ENCODE measurements around the gene OBSCN.

Gene OBSCN

DNA sequence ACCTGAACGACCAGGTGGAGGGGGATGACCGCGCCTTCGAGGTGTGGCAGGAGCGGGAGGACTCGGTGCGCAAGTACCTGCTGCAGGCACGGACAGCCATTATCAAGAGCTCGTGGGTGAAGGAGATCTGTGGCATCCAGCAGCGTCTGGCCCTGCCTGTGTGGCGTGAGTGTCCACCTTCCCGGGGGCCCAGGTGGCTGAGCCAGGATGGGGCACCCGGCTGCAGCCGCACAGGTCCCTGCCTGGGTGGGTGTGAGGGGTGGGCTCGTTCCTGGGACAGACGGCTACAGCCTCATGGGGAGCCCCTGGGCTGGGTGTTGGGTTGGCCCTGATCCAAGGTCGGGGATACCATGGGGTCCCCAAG lies 133.6 kb downstream of the OBSCN start:
- DNase-seq (ENCODE audit: low spot score): no peak

DNA sequence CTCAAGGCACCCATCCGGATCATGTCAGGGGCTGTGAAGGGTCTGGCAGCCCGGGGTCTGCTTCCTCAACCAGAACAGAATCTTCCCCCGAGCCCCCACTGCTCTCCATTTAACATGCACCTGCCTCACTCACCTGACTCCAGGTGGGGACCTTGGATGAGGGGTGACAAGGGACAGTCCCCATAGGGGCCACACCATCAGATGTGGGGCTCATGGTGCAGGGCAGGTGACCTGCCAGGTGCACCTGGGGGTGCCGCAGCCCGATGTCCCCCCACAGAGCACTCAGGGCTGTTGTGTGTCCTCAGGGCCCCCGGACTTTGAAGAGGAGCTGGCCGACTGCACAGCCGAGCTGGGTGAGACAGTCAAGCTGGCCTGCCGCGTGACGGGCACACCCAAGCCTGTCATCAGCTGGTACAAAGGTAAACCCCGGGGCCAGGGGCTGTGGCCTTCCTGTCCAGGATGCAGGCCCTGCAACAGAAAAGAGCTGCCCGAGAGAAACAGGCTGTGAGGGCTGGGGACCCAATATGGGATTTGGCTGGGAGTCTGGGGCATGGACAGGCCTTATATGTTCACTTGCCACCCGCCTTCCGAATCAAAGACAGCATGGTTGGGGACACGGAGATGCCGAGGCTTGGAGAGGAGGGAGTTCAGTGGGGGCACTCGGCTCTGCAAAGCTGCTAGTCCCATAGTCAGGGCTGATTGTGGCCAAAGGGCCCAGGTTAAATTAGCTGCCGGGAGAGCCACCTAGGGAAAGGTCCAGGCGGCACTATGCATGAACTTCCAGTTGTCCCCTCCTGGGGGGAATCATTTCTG lies 134.2 kb downstream of the OBSCN start:
- no peak for DNase-seq (ENCODE audit: low spot score)

DNA sequence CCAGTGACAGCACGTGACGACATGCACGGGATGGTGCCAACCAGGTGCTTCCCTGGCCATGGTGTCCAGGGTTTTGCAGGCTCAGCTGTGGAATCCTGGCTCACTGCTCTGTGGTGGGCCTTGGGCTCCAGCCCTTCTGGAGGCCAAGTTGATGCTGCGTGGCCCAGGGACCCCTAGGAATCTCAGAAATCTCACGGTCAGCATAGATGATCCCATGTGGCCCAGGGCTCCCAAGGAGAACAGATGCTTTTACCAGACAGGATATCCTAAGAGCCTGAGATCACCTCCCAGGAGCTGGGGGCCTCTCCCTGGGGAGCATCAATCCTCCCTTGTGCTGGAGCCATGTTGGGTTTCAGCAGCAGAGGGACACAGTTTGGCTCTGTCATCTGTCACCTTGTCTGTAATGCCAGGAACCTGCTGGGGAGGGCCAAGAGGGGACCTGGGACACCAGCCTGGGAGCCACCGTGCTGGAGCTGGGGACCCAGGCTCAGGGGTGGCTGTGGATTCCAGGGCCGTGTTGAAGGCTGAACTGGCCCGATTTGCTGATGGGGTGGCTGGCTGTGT lies 134.9 kb downstream of the OBSCN start:
- no peak for DNase-seq (ENCODE audit: low spot score)

DNA sequence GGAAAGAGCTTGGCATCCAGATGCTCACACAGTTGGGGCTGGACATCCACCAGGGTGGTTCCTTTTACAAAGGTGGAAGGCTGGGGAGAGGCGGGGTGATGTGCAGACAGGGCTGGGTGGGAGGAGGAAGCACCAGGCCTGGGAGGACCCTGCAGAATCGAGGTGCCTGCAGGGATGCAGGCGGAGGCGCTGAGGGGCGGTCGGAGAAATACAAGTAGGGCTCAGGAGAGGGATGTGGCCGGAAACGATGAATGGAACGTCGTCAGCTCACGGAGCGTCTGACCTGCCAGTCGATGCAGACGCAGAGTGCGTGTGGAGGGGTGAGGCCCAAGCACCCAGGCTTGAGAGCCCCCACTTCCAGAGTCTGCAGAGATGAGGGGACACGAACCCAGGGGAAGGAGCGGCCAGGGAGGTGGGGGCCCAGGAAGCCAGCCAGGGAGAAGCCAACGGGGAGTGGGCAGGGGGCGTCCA lies 135.4 kb downstream of the OBSCN start:
- DNase-seq (ENCODE audit: low spot score): no peak

DNA sequence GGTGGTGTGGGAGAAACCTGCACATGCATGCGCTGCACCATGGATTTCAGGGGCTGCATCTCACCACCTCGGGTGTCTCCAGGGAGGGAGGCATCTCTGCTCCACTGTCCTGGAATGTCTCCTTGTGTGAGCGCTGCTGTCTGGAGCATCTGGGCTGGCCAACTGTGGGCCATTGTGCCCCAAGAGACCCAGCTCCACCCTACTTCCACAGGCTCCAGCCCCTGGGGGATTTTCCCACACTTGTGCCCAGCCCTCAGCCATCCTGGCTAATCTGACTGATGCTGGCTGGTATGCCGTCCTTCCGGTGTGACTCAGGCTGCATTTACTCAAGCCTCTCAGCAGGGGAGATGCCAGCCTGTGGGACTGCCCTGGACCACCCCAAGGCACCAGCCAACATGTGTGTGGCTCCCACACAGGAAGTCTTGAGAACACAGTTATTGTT lies 136.8 kb downstream of the OBSCN start:
- peak; percentile 74 for DNase-seq (ENCODE audit: low spot score)

DNA sequence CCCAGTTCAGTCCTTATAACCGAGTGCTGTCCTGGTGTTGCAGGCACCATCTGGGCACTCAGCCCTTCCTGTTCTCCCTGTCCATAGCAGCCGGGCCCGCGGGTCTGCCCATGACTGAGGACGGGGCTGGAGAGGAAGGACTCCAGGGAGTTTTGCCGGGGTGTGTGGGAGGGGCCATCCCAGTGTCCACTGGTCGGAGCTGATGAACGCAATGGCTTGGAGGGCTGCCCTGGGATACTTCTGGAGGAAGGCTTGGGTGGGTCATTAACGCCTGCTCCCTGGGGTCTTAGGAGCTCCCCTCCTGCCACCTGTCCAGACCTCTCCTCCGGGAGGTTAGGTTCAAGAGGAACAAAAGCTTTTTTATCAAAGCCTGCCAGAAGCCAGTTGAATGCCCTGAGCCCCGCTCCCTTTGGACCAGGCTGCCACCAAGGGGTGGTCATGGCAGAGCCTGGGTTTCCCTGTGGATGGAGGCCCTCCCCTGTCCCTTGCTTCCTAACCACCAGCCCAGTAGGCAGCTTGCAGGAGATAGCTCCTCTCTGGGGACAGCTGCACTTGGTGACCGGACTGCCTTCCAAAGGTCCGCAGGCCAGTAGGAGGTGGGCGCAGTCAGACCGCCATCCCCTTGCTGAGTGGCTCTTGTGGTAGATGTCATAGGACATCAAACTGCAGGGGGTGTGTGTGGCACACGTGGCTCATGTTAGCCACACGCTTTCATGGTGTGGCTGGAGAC lies 137.5 kb downstream of the OBSCN start:
- DNase-seq (ENCODE audit: low spot score): no peak

DNA sequence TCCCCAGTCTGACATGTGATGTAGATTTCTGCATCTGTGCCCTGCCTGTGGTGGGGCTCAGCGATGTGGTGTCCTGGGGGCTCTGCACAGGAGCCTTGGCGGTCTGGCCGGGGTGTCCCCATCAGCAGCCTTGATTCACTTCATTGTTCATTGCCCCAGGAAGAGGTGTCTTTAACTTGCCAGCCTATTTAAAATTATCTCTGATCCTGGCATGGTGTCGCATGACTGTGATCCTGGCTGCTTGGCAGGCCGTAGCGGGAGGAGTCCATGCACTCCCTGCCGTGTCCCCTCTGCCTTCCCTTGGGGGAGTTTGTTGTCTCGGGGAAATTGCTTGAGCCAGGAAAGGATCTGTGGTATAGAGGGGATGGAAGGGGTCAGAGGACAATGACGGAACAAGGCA lies 138.9 kb downstream of the OBSCN start:
- DNase-seq (ENCODE audit: low spot score): no peak

DNA sequence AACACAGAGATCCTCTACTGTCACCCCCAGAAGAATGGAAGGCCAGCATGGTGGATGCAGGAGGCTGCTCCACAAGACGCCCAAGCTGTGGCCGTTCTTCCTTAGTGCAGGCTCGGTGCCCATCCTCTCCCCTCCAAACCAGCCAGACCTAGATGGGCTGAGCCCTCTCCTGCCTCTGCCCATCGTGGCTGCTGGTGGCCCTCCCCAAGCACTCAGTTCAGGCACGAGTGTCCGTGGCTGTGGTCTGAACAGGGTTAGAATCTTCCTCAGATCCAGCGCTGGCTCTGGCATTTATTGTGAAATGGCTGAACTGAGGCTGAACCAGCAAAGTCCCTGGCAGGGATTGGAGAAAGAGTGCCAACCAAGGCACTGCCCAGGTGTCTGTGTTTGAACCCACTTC lies 139.3 kb downstream of the OBSCN start:
- no peak for DNase-seq (ENCODE audit: low spot score)

DNA sequence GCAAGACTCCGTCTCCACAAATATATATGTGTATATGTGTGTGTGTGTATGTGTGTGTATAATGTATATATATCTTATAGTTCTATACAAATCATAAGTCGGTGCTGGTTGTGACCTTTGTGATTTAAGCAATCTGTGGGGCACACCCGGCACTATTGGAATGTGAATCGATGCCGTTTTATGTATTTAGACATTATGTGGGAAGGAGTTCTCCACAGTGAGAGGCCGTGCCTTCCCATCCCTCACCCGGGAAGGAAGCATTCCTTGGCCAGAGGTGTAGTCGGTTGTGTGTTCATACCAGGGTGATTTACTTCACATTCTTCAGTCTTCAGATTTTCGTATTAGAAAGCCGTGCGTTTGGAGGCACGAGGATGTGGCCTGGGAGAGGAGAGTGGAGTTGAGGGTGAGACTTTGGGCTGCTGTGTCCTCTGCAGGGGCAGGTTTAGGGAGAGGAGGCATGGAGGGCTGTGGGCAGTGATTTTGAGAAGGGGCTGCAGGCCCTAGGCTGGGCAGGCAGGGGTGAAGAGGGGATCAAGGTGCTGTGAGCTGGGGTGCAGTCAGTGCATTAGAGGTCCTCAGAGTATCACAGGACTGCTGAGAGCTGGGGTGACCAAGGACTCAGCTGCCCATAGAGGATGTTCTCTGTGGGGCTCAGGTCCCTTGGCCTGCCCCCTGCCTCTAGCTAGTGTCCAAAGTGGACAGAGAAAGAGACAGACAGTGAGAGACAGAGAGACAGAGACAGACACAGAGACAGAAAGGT lies 141.0 kb downstream of the OBSCN start:
- no peak for DNase-seq (ENCODE audit: low spot score)

DNA sequence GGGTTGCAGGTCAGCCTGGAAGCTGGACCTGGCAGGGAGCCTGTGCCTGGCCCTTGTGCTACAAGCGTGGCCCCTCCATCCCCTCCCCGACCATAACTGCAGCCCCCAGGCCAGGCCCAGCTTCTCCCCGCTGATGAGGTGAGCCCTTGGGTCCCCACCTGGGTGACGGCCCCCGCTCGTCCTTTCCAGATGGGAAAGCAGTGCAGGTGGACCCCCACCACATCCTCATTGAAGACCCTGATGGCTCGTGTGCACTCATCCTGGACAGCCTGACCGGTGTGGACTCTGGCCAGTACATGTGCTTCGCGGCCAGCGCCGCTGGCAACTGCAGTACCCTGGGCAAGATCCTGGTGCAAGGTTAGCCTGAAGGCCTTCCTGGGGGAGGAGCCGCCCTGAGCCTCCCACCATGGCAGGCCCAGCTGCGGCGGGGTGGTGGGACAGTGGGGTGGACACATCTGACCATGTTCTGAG lies 141.9 kb downstream of the OBSCN start:
- DNase-seq (ENCODE audit: low spot score): no peak

DNA sequence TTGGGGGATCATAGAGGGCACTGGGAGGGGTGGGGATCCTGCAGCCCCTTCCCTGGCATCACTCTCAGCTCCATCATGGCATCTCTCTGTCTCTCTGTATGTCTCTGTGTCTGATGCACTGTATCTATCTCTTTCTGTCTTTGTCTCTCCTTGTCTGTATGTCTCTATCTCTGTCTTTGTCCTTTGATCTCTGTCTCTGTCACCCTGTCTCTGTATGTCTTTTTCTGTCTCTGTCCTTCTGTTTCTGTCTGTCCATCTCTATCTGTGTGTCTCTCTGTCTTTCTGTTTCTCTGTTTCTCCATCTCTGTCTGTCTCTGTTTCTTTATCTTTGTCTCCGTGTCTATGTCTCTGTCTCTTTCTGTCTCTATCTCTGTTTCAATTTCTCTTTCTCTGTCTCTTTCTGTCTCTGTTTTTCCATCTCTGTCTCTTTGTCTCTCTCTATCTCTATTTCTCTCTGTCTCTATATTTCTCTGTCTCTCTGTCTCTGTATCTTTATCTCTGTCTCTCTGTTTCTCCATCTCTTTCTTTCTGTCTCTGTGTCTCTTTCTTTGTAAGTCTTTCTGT lies 142.4 kb downstream of the OBSCN start:
- DNase-seq (ENCODE audit: low spot score): no peak

DNA sequence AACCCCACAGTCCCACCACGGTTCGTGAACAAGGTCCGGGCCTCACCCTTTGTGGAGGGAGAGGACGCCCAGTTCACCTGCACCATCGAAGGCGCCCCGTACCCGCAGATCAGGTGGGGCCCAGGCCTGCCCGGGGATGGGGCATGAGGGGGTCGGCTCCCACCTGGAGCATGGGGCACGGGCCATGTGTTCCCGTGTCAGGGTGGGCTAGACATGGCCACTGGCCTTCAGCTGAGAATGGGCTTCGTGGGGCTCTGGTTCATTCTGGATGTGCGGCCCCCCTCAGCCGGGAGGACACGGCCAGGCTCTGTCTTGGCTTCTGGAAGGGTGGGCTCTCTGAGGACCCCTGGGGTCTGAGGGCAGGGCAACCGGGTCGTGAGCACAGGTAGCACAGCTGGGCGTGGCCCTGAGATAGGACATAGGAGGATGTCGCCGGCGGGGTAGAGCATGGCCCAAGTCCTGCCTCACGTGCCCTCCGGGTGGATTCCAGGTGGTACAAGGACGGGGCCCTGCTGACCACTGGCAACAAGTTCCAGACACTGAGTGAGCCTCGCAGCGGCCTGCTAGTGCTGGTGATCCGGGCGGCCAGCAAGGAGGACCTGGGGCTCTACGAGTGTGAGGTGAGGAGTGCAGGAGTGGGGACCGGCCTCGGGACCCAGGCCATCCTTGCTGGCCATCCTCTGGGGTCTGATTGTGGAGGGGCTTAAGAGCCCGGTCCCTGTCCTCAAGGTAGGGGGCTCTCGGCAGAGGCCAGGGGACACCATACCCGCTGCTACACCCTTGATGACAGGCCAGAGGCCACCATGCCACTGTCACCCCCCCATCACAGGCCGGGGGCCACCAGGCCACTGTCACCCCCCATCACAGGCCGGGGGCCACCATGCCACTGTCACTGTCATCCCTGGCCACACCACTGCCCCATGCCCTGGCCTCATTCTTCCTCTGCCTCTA lies 143.3 kb downstream of the OBSCN start:
- no peak for DNase-seq (ENCODE audit: low spot score)

DNA sequence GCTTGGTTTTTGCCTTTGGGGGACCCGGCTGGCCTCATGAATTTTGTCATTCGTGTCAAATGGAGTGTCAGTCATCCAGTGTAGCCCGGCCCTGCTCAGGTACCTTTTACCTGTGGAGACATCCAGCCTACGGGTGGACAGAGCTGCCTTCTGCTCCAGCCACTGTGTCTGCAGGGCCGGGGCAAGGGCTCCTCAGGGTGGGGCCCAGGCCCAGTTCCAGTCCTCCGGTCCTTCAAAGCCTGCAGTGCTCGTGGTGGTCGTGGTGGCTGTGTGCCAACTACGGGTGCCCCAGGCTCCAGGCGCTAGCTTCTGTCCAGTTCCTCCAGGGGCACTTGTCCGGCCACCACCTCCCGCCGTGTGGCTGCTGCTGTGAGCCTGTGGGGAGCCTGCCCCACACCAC lies 144.0 kb downstream of the OBSCN start:
- no peak for DNase-seq (ENCODE audit: low spot score)

DNA sequence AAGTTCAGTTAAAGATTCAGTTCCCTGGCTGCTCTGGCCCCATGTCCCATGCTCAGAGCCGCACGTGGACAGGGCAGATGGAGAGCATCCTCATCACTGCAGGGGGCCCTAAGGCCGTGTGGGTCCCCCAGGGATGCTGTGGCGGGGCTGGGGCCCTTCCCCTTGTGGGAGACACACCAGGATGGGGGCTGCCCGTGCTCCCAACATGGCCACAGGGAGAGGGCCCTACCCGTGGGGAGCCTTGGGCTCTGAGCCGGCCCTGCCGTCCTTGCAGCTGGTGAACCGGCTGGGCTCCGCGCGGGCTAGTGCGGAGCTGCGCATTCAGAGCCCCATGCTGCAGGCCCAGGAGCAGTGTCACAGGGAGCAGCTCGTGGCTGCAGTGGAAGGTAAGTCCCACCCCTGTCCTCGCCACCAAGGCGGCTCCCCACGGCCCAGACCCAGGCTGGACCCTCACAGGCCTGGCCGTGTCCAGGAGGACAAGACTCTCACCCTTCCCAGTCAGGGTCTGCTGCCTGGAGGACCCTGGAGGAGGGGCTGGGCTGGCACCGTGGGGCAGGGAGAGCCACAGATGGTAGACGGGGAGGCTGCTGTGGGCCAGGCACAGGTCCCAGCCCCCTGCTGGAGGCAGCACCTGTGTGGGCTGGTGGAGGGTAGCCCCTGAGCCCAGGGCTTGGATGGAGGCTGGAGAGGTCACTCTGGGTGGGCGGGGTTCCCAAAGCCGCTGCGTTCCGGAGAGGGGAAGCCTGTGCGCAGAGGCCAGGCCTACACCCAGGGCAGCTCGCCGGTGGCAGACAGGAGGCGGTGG lies 145.0 kb downstream of the OBSCN start:
- DNase-seq (ENCODE audit: low spot score): no peak

DNA sequence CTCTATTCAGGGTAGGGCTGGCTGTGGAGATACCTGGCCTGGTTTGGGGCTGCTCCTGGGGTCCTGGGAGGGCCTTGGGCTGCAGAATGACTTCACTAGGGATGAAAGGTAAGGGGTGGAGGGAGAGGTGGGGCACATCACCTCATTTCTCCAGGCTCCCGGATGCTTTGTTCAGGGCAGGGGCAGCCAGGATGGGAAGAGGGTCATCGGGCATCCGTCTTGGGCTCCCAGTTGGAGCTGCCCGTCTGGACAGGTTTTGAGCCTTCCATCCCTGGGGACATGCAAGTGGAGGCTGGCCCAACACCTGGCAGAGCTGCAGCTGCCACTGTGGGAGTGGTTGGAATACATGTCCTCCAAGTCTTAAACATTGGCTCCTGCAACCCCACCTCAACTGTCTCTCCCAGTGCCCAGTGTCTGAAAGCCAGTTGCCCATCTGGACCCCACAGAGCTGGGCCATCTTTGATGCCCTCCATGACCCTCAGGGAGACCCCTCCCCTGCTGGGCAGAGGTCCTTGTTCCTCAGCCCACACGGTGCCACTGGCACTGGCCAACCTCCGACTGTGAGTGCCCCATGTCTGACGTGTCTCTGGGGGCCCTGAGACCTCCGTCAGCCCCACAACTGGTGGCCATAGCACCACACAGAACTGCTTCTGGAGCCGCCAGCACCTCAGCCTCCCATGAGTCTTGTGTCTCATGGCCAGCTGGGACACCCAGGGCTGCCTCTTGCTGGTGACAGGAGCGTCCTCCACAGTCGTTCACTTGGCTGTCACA lies 145.9 kb downstream of the OBSCN start:
- no peak for DNase-seq (ENCODE audit: low spot score)

DNA sequence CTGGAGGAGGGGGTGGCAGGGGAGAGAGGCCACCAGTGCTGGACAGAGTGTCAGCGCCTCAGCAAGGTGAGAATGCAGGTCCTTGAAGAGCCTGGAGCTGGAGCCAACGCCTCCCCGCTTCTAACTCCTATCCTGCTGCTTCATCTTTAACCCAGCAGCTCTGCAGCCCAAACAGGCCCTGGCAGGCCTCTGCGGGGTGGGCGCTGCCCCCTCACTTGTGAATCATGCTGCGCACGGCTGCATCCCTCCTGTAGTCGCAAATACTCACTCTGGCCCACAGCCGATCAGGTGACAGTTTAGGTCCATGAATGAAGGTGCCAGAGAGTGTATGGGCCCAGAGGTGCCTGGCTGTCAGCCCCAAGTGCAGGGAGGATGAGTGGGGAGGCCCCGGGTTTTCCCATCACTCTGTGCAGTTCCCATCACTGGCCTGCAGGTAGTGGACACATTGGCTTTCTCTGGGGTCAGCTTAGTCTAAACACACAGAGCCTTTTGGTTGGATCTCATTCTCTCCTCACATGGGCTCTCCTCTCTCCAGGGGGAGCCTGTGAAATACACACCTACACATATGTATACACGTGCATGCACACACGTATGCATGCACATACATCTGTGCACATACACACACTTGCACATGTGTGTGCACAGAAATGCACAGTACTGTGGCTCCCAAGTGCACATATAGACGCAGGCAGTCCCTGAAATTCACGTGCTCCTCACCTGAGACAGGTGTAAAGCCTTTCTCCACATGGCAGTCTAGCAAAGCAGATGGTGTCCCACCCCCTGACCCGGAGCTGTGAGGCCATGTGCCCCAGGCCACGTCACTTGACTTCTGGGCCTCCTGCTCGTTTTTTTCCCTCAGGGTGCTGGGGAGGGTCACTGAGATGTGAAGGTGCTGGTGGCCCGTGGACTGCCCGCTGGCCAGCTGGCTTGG lies 146.8 kb downstream of the OBSCN start:
- no peak for DNase-seq (ENCODE audit: low spot score)

DNA sequence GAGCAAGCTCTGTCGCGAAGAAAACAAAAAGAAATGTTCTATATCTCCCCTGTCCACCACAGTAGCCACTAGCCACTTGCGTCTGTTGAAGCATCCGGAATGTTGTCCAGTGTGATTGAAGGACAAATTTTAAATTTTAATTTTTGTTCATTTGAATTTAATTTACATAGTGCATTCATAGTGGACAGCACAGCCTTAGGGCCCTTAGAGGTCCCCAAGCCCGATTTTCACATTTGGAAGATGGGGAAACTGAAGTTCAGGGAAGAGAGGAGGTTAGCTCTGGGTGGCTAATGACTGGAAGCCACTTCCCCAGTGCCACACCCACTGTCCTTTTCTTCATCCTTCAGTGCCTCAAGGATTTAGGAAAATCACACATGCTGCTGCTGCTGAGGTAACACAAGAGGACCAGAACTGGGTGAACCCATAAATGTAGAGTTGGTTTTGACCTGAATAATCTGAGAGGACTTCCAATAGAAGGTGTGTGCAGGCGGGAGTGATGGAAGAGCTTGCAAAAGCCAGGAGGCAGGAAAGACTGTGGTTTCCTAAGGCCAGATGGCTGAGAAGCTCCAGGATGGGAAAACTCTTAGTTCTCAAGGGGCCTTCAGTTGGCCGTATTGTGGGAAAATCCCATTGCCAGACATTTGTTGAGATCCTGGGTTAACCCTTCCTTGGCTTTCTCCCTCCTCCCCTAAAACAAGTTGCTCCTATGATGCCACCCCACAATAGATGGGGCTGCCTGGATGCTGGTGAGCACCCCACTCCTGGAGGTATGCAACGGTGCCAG lies 149.2 kb downstream of the OBSCN start:
- DNase-seq (ENCODE audit: low spot score): no peak

All from kidney tubule cell (primary cell).